Suppressor macrophage treated with lipopolysaccharide for 1 hour (primary cell): ENCODE measurements around the gene CDADC1.
"Not testable (repeated sequence)": the region's sequence is repeated elsewhere in the genome, so short reads cannot be mapped to it uniquely, and the experiment has no call there.

ENCODE experiments used
- DNase-seq, 3 donors: peaks; one replicate each; pipeline ENCODE4 v3.0.0-alpha.2; 2020 to 2022

Gene CDADC1

GRCh38 chr13:49240017-49240416, 7.7 kb upstream of the CDADC1 start:
- peak; percentile 40 to 62 (median 59) for DNase-seq

- DNase-seq: no peak
These were observed 6.4 kb upstream of the CDADC1 start for GRCh38 chr13:49241296-49241695.

GRCh38 chr13:49245101-49245500, 2.6 kb upstream of the CDADC1 start:
- DNase-seq: no peak

GRCh38 chr13:49246850-49247642, 679 bp upstream of the CDADC1 start:
- DNase-seq: no peak

DNA sequence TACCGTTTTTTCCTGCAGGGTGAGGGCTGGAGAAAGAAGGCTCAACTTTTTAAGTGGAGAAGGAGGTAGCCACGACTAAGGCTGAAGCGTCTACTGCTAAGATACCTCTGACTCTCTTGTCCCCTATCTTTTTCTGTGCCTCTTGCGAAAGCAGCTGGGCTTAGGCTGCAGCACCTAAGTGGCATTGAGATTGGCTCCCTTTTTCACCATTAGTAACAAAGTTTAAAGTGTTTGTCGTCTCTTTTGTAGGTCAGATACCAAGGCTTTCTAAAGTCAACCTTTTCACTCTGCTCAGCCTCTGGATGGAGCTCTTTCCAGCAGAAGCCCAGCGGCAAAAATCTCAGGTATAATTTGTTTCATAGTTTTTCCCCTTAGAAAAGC, 887 bp downstream of the CDADC1 start:
- DNase-seq: no peak

DNA sequence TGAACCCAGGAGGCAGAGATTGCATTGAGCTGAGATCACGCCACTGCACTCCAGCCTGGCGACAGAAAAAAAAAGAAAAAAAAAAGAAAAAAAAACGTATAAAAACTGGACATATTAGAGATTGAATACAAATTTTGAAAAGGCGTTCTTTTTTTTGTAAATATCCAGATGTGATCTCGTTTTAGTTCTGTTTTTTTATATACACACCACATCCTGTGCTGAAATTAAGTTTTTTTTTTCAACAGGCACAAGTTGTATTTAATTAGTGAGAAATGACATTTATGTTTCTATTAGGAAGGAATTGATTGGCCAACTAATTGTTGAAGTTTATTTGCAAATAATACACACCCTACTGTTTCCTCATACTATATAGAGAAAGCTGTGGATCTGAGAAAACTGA, 3.6 kb downstream of the CDADC1 start:
- no peak for DNase-seq

GRCh38 chr13:49253310-49253709, 5.6 kb downstream of the CDADC1 start:
- DNase-seq: no peak

DNA sequence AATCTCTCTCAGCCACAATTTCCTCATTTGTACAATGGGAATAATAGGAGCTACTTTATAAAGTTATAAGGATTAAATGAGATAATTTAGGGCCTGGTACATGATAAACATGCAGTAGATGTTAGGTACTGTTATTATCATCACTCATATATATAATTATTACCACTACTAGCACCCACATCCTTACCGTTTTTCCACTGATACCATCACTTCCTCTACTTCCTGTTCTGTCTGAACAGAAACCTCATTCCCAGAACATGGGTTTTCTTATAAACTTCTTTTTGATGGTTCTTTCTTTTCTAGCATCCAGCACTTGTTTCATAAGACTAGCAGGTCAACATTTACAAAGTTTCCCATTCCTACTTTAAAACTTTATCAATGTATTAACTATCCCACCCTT, 6.3 kb downstream of the CDADC1 start:
- no peak for DNase-seq

DNA sequence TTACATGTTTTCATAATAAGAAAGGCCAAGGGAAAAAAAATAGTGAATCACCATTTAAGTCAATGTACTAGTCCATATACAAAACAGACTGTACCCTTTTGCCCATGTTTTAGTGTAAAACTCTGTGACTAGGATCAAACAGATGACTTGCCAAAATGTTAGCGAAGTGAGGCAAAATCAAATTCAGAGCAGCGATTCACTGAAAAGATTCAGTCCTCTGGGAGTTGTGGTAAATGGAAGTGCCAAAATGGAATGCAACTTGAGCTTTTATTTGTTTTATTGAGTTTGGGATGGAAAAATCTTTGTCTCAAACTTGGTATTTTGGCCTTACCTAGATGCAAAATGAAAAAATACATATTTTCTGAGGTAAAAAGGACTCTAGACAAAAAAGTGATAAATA, 9.1 kb downstream of the CDADC1 start:
- DNase-seq: no peak

DNA sequence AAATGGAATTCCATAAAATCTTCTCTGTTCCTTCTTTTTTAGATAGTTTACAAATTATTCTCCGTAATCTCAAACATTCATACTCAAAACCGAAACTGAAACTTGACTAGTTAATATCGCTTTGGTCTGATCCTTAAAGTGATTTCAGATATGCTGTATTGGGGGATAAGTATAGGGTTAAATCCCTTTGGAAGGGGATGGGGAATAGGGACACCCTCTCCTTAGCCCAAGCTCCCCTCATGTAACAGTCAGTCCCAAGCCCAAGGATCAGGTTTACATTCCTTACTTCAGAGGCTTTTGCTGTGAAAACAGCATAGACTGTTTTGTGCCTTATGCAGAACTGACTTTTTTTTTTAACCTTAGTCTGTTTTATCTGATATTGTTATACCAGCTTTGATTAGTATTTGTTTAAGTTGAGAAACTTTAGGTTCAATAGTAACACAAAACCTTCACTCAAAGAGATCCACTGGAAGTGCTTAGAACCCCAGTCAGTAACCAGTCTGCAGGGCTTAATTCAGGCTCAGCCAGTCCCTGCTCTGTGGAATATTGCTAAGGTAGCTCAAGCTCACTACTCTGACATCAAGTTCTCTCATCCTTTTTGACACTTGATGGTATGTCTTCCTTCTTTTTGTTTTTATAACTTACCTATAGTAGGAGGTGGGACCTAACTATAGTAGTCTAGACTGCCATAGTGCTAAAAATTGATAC, 10.5 kb downstream of the CDADC1 start:
- peak; percentile 30 to 58 (median 56) for DNase-seq

GRCh38 chr13:49259586-49259985, 11.9 kb downstream of the CDADC1 start:
- no peak for DNase-seq

DNA sequence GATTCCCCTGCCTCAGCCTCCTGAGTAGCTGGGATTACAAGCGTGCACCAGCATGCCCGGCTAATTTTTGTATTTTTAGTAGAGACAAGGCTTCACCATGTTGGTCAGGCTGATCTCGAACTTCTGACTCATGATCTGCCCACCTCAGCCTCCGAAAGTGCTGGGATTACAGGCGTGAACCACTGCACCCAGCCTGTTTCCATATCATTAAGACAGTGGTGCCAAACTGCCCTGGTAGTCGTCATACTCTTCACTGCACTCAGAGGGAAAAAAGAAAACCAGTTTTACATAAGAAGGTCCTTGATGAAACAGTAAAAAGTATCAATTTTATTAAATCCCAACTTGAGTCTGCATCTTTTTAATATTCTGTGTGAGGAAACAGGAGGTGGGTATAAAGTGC, 14.9 kb downstream of the CDADC1 start:
- DNase-seq: no peak

DNA sequence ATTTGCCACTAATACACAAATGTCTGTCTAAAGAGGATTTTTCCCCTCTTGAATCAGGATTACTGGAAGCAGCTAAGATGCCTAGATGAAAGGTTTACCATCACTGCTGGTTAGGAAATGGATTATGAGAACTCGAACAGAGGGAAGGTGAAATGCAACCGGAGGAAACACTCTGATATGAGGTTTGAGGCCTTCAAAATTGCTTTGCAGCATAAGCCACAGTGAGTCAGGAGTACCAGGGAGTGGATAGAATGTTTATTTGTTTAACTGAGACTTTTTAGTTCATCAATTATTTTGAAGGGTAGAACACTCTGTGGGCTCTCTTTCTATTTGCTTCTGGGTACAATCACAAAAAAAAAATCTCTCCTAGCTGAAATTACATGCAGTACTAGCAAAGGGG, 18.1 kb downstream of the CDADC1 start:
- DNase-seq: no peak

GRCh38 chr13:49271264-49271663, 23.5 kb downstream of the CDADC1 start:
- DNase-seq: no peak

GRCh38 chr13:49272296-49272695, 24.6 kb downstream of the CDADC1 start:
- DNase-seq: no peak

DNA sequence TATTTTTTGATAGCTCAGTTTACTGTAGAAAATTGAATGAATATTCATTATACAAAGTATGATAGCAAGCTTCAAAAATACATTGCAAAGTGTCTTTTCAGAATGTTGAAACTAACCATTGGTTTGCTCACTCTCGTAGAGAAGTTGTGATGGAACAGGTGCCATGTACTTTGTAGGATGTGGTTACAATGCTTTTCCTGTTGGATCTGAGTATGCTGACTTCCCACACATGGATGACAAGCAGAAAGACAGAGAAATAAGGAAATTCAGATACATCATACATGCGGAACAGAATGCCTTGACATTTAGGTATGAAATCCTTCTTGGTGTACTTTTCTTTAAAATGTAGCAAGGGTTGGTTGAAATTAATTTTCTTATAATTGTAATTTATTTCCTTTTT, 30.5 kb downstream of the CDADC1 start:
- DNase-seq: no peak

DNA sequence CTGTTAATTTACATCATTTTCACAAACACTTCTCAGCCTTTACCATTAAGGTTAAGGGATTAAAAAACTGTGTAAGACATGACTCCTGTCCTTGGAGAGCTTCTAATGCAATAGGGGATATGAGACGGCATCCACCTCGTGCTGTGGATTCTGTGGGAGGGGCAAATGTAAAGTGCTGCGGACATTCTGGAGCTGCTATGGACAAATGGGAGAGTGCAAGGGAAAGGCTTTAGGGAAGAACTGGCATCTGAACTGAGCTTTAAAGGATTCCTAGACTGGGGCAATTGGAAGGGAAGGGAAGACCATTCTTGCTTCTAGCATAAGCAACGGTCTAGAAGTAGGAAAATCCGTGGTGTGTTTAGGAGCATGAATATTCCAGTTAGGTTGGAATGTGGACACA, 31.4 kb downstream of the CDADC1 start:
- DNase-seq: no peak

DNA sequence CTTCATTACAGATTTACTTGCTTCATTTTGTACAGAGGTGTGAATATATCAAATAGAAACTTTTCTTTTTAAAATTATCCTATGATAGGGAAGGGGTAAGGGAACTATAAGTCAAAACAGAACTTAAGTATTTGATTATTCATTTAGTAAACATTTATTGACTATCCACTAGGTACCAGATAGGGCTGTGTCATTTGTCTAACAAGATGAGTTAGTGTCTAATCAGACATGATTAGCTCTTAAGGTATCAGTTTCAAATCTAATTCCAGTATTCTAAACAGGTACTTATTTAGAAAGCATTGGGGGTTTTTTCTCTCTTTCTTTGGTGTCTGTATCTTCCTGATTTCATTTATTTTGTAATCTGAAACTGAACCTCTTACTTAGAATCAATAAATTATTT, 32.2 kb downstream of the CDADC1 start:
- DNase-seq: no peak

DNA sequence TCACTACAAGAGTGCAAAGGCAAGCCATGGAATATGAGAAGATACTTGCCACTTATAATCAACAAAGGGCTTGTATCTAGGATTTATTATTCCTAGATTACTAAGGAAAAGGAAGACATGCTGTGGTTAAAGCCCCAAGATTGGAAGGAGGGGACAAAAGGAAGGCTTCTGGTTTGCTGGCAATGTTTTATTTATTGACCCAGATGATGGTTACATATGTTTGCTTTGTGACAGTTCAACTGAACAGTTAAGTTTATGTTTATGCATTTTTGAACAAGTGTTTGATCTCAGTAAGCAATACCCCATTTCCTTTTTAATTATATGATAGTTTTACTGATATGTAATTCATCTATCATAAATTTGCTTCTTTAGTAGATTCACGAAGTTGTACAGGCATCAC, 40.3 kb downstream of the CDADC1 start:
- no peak for DNase-seq

GRCh38 chr13:49288458-49288857, 40.7 kb downstream of the CDADC1 start:
- DNase-seq: no peak

GRCh38 chr13:49292742-49293486, 45.2 kb downstream of the CDADC1 start:
- no peak for DNase-seq

- not testable (repeated sequence) for DNase-seq
These were observed 47.0 kb downstream of the CDADC1 start for GRCh38 chr13:49294723-49295122.

- no peak for DNase-seq
These were observed 47.5 kb downstream of the CDADC1 start for GRCh38 chr13:49295244-49295643.

DNA sequence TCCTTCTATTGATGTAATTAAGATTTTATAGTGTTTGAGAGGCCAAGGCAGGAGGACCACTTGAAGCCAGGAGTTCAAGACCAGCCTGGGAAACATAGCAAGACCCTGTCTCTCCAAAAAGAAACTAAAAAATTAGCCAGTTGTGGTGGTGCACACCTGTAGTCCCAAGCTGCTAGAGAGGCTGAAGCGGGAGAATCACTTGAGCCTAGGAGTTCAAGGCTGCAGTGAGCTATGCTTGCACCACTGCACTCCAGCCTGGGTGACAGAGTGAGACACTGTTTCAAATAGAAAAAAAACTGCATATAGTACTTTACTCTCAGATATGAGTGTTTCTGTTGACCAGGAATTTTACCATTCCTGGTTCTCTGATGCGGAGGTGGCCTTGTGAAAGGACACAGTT, 48.9 kb downstream of the CDADC1 start:
- no peak for DNase-seq
